GM19023 (cell line): ENCODE data around the gene MKRN2.
"Not testable (repeated sequence)": the region's sequence is repeated elsewhere in the genome, so short reads cannot be mapped to it uniquely, and the experiment has no call there.

ENCODE experiments used
- ATAC-seq: cut with Tn5 transposase; IDR thresholded peaks from one replicate; pipeline ENCODE4 v1.9.1; 2021; ENCODE audit warnings: mild to moderate bottlenecking, moderate library complexity; ENCODE audit not compliant: unreplicated experiment

The MKRN2 gene

DNA sequence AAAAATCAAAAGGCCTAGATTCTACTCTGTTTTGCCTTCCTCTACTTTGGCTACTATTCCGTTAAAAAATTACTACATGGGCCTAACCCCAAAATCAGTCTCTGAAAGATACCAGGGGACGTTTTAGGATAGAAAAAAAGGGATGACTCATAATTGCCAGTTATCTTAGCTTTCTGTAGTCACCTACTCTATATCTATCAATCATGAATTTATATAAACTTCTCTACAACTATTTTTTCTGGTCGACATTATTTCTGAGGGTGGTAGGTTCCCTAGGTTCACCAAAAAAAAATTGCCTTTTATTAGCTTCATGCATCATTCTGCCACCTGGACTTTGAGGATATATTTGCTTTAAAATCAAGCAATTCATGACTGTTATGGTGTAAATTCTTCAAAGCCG is 70.5 kb downstream of the MKRN2 start:
- ATAC-seq, result no peak

DNA sequence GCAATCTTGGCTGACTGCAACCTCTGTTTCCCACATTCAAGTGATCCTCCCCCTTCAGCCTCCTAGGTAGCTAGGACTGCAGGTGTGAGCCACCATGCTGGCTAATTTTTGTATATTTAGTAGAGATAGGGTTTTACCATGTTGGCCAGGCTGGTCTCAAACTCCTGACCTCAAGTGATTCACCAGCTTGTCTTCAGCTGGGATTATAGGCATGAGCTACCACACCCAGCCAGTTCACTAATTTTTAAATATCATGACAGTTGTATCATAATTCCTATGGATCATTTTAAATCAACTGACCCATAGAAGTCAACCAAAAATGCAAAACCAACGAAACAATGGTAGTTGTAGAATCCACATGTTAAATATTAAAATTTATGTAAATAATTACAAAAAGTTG is 71.9 kb downstream of the MKRN2 start:
- ATAC-seq, result no peak

DNA sequence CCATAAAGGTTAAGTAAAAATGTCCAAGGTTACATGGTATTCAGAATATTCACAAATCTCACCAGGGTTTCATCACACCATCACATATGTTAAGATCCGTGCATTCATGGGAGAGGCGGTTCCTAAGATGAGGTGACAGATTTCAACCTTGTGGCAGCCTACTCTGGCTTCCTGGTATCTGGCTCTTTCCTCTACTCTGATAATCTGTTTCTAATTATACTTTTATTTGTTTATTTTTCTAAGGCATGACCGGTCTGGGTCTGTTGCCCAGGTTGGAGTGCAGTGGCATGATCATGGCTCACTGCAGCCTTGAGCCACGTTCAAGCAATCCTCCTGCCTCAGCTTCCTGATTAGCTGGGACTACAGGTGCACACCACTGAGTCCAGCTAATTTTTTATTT is 72.7 kb downstream of the MKRN2 start:
- ATAC-seq, result no peak

GRCh38 chr3:12630292-12630691 is 73.4 kb downstream of the MKRN2 start:
- ATAC-seq, result no peak

GRCh38 chr3:12630843-12631242 is 74.0 kb downstream of the MKRN2 start:
- not testable (repeated sequence) for ATAC-seq

- ATAC-seq, result no peak
These were observed 75.6 kb downstream of the MKRN2 start for GRCh38 chr3:12632523-12632922.

DNA sequence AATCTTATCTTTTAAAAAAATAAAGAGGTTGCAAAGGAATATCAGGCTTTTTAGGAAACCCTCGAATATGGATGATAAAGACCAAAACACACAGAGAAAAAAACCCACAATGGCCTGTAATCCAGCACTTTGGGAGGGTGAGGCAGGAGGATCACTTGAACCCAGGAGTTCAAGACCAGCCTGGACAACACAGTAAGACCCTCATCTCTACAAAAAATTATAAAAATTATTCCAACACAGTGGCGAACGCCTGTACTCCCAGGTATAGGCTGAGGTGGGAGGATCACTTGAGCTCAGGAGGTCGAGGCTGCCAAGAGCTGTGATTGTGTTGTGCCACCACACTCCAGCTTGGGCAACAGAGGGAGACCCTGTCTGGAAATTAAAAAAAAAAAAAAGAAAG is 76.2 kb downstream of the MKRN2 start:
- ATAC-seq, result no peak
